Measurements from ENCODE around the gene ATG4B.
A peak's percentile ranks its signal among the peaks of the same experiment; 100 is the strongest.

Gene ATG4B

GRCh38 chr2:241676665-241677064, 39.2 kb downstream of the ATG4B start:
- no peak for DNase-seq
- Mint-ChIP-seq H3K27me3 (no peaks in the 10 kb centered on the region), H3K9me3 (no peaks in the 10 kb centered on the region), H3K36me3 (ENCODE audit: low read depth) (peaks cover 96% of the 10 kb centered on the region), H3K4me1 (ENCODE audit: low read depth) (peaks cover 12% of the 10 kb centered on the region), H3K4me3 (no peak overlapping the region), H3K27ac (peak overlapping the region; percentile 19)

GRCh38 chr2:241677392-241677791, 39.9 kb downstream of the ATG4B start:
- Mint-ChIP-seq H3K4me3 (no peak overlapping the region), H3K4me1 (ENCODE audit: low read depth) (peaks cover 12% of the 10 kb centered on the region), H3K27ac (peak overlapping the region; percentile 18), H3K27me3 (no peaks in the 10 kb centered on the region), H3K36me3 (ENCODE audit: low read depth) (peaks cover 96% of the 10 kb centered on the region), H3K9me3 (no peaks in the 10 kb centered on the region)
- DNase-seq: no peak

GRCh38 chr2:241678307-241678706, 40.8 kb downstream of the ATG4B start:
- no peak for DNase-seq
- Mint-ChIP-seq H3K4me3 (no peak overlapping the region), H3K36me3 (ENCODE audit: low read depth) (peaks cover 96% of the 10 kb centered on the region), H3K4me1 (ENCODE audit: low read depth) (peaks cover 12% of the 10 kb centered on the region), H3K9me3 (no peaks in the 10 kb centered on the region), H3K27ac (no peak overlapping the region), H3K27me3 (no peaks in the 10 kb centered on the region)

DNA sequence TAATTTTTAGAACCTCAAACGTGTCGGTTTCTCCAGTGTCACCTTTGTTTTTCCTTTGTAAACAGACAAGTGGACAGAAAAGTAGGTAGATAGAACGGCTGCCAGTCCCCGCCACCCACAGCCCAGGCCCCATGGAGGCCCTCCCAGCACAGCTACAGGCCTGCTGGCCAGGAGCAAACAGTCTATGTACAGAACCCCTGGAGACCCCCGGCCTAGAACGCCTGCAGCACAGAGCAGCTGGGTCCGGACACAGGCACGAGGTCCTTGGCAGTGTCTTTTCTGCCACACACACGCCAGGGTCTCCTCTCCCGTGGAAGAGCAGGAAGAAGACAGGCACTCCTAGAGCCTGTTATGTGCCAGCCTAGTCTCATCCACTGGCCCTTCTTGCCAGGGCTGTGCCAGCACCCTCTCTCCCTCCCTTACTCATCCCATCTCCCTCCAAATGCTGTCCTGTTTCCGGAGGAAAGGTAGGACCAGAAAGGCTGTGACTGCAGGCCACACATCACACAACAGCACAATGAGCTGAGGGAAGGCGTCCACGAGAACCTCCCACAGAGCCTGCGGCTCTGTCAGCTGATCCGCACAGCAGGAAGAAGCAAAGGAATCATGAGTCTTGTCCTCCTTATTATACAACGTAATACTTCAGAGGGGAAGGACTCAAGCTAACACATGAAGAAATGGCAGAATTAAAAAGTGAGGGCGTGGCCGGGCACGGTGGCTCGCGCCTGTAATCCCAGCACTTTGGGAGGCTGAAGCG, 41.5 kb downstream of the ATG4B start:
- peaks cover 10% of the 10 kb centered on the region for H3K4me1 Mint-ChIP-seq (ENCODE audit: low read depth)
- no peak overlapping the region for H3K27ac Mint-ChIP-seq
- DNase-seq: no peak
- H3K27me3 Mint-ChIP-seq: no peaks in the 10 kb centered on the region
- H3K4me3 Mint-ChIP-seq: no peak overlapping the region
- no peaks in the 10 kb centered on the region for H3K9me3 Mint-ChIP-seq
- peaks cover 97% of the 10 kb centered on the region for H3K36me3 Mint-ChIP-seq (ENCODE audit: low read depth)

- H3K4me3 Mint-ChIP-seq: no peak overlapping the region
- no peaks in the 10 kb centered on the region for H3K9me3 Mint-ChIP-seq
- peaks cover 100% of the 10 kb centered on the region for H3K36me3 Mint-ChIP-seq (ENCODE audit: low read depth)
Observed at GRCh38 chr2:241680044-241680443, 42.6 kb downstream of the ATG4B start.

DNA sequence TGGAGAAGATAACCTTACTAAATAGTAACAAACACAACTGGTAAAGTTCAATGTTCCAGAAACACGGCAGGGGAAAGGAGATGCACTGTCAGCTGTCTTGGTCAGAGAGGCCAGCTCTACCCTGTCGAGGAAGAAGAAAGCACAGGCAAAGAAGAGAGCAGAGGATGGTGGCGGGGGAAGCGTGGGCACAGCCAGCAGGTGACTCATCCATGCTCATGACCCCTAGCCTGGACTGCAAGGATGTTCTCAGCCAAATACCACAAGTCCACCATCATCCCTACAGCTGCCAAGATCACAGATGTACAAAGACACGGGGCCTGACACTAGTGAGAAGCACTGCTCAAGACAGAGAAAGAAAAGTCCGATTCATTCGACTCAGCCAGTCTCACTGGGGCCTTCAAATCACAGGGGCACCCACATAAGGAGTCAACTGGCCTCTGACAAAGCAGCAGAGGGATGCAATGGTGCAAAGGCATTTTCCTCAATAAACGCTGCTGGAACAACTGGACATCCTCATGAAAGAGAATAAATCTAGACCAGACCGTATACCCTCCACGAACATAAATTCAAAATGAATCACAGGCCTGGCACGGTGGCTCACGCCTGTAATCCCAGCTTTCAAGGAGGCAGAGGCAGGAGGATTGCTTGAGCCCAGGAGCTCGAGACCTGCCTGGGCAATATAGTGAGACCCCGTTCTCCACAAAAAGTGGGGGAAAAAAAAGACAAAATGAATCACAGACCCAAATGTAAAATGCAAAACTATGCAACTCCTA, 43.5 kb downstream of the ATG4B start:
- no peaks in the 10 kb centered on the region for H3K9me3 Mint-ChIP-seq
- H3K36me3 Mint-ChIP-seq (ENCODE audit: low read depth): peaks cover 98% of the 10 kb centered on the region
- DNase-seq: no peak
- H3K27me3 Mint-ChIP-seq: no peaks in the 10 kb centered on the region
- H3K27ac Mint-ChIP-seq: peak overlapping the region; percentile 55
- H3K4me3 Mint-ChIP-seq: no peak overlapping the region
- H3K4me1 Mint-ChIP-seq (ENCODE audit: low read depth): peaks cover 20% of the 10 kb centered on the region

More at GRCh38 chr2:241680044-241680443, 42.6 kb downstream of the ATG4B start:
- H3K4me1 Mint-ChIP-seq (ENCODE audit: low read depth): peaks cover 13% of the 10 kb centered on the region
- no peaks in the 10 kb centered on the region for H3K27me3 Mint-ChIP-seq
- H3K27ac Mint-ChIP-seq: no peak overlapping the region
- no peak for DNase-seq

DNA sequence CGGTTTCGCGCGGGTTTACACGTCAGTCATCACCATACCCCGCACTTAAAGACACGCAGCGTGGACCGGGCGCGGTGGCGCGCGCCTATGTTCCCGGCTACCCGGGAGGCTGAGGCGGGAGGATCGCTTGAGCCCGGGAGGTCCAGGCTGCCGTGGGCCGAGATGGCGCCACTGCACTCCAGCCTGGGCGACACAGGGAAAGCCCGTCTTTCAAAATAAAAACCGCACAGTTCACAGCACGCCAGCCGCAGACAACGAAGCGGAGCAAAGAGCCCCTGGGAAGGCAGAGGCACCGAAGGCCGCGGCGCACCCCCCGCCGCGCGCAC, 48.8 kb downstream of the ATG4B start:
- H3K36me3 Mint-ChIP-seq (ENCODE audit: low read depth): peaks cover 86% of the 10 kb centered on the region
- peak overlapping the region; percentile 89 for H3K27ac Mint-ChIP-seq
- no peak for DNase-seq
- H3K4me1 Mint-ChIP-seq (ENCODE audit: low read depth): peaks cover 34% of the 10 kb centered on the region
- peak overlapping the region; percentile 97 for H3K4me3 Mint-ChIP-seq
- no peaks in the 10 kb centered on the region for H3K27me3 Mint-ChIP-seq
- no peaks in the 10 kb centered on the region for H3K9me3 Mint-ChIP-seq

DNA sequence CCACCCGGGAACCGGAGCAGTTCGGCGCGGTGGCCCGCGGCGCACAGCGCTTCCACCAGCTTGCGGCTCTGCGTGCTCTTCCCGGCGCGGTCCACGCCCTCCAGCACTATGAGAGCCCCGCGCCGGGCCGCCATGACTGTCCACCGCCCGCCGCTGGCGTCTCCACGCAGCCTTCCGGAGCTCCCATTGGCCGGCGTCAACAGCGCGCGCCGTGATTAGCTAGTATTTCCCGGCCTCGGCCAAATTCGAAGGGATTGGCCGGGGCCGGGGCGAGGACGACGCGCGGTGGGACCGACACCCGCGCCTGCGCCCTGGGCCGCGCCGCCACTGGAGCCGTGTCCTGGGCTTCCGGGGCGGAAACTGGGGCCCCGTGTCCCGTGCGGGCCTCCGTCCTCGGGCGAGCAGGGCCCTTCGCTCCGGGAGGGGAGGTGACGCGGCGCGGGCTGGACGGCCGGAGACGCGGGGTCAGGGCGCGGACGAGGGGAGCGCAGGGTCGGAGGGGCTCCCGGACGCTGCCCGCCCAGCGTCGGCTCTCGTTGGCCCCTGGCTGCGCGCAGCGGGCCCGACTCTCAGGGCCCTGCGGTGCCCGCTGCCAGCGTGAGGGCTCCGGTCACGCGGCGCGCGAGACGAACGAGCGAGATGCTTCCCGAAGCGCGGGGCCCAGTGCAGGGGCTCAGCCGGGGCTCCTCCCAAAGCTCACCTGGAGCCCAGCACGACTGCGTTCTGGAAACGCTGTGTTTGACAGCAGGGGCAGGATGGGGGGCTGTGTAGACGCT, 49.3 kb downstream of the ATG4B start, which contains the start of gene DTYMK:
DTYMK (minus strand) TSS at position 166 of the 776 bp plus-strand sequence; CDS start at position 134, 32 bp downstream.
- H3K9me3 Mint-ChIP-seq: no peaks in the 10 kb centered on the region
- H3K36me3 Mint-ChIP-seq (ENCODE audit: low read depth): peaks cover 86% of the 10 kb centered on the region

GRCh38 chr2:241689306-241689705, 51.8 kb downstream of the ATG4B start:
- H3K9me3 Mint-ChIP-seq: no peaks in the 10 kb centered on the region
- DNase-seq: peak; percentile 55
- peaks cover 83% of the 10 kb centered on the region for H3K36me3 Mint-ChIP-seq (ENCODE audit: low read depth)
- H3K4me1 Mint-ChIP-seq (ENCODE audit: low read depth): peaks cover 35% of the 10 kb centered on the region
- no peaks in the 10 kb centered on the region for H3K27me3 Mint-ChIP-seq
- H3K4me3 Mint-ChIP-seq: peak overlapping the region; percentile 97
- peak overlapping the region; percentile 86 for H3K27ac Mint-ChIP-seq

More for the DNA sequence above, 49.3 kb downstream of the ATG4B start, which contains the start of gene DTYMK:
- peak within 1 kb of the TSS; percentile 97 for H3K4me3 Mint-ChIP-seq
- H3K27ac Mint-ChIP-seq: peak within 1 kb of the TSS; percentile 96
- H3K27me3 Mint-ChIP-seq: no peaks in the 10 kb centered on the region
- peaks cover 34% of the 10 kb centered on the region for H3K4me1 Mint-ChIP-seq (ENCODE audit: low read depth)
- DNase-seq: peak; percentile 96

- Mint-ChIP-seq H3K27me3 (no peaks in the 10 kb centered on the region), H3K27ac (peak overlapping the region; percentile 86), H3K4me3 (peak overlapping the region; percentile 31), H3K4me1 (ENCODE audit: low read depth) (peaks cover 32% of the 10 kb centered on the region), H3K36me3 (ENCODE audit: low read depth) (peaks cover 84% of the 10 kb centered on the region), H3K9me3 (no peaks in the 10 kb centered on the region)
- no peak for DNase-seq
Observed at GRCh38 chr2:241690202-241690717, 52.8 kb downstream of the ATG4B start.

DNA sequence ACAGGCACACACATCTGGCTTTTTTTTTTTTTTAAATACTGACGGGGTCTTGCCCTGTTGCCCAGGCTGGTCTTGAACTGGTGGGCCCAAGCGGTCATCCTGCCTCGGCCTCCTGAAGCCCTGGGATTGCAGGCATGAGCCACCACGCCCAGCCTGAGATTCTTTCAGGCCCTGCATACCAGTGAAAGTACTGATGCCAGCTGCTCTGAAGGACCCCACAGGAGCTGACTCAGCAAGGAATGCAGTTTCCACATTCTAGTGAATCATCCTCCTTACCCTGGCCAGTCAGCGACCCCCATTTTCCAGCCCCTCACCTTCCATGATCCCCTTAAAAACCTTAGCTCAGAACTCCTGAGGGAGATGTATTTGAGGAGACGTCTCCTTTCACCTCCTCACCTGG, 55.0 kb downstream of the ATG4B start:
- DNase-seq: no peak
- Mint-ChIP-seq H3K36me3 (ENCODE audit: low read depth) (peaks cover 83% of the 10 kb centered on the region), H3K4me1 (ENCODE audit: low read depth) (peaks cover 26% of the 10 kb centered on the region)

DNA sequence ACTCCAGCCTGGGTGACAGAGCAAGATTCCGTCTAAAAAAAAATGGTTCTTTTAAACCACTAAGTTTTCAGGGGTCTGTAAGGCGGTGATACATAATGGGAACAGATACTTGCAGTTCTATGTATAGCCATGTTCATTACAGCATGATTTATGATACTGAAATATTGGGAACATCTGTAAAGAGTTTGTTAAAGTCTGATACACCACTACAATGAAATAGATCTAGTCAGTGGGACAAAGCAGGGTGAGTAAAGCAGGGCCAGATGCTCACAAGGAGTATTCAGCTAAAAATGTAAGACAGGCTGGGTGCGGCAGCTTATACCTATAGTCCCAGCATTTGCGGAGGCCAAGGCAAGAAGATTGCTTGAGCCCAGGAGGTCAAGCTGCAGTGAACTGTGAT, 58.2 kb downstream of the ATG4B start:
- H3K27ac Mint-ChIP-seq: peak overlapping the region; percentile 2
- H3K27me3 Mint-ChIP-seq: no peaks in the 10 kb centered on the region
- DNase-seq: no peak
- no peak overlapping the region for H3K4me3 Mint-ChIP-seq
- peaks cover 62% of the 10 kb centered on the region for H3K36me3 Mint-ChIP-seq (ENCODE audit: low read depth)
- H3K9me3 Mint-ChIP-seq: no peaks in the 10 kb centered on the region
- H3K4me1 Mint-ChIP-seq (ENCODE audit: low read depth): peaks cover 18% of the 10 kb centered on the region

More for the DNA sequence above, 55.0 kb downstream of the ATG4B start:
- no peak overlapping the region for H3K4me3 Mint-ChIP-seq
- H3K27me3 Mint-ChIP-seq: no peaks in the 10 kb centered on the region
- no peak overlapping the region for H3K27ac Mint-ChIP-seq
- no peaks in the 10 kb centered on the region for H3K9me3 Mint-ChIP-seq

- peak overlapping the region; percentile 94 for H3K27ac Mint-ChIP-seq
- no peaks in the 10 kb centered on the region for H3K9me3 Mint-ChIP-seq
- H3K4me1 Mint-ChIP-seq (ENCODE audit: low read depth): peaks cover 34% of the 10 kb centered on the region
- H3K4me3 Mint-ChIP-seq: peak overlapping the region; percentile 89
- DNase-seq: no peak
- no peaks in the 10 kb centered on the region for H3K27me3 Mint-ChIP-seq
- peaks cover 45% of the 10 kb centered on the region for H3K36me3 Mint-ChIP-seq (ENCODE audit: low read depth)
Observed at GRCh38 chr2:241701149-241701398, 63.6 kb downstream of the ATG4B start.

DNA sequence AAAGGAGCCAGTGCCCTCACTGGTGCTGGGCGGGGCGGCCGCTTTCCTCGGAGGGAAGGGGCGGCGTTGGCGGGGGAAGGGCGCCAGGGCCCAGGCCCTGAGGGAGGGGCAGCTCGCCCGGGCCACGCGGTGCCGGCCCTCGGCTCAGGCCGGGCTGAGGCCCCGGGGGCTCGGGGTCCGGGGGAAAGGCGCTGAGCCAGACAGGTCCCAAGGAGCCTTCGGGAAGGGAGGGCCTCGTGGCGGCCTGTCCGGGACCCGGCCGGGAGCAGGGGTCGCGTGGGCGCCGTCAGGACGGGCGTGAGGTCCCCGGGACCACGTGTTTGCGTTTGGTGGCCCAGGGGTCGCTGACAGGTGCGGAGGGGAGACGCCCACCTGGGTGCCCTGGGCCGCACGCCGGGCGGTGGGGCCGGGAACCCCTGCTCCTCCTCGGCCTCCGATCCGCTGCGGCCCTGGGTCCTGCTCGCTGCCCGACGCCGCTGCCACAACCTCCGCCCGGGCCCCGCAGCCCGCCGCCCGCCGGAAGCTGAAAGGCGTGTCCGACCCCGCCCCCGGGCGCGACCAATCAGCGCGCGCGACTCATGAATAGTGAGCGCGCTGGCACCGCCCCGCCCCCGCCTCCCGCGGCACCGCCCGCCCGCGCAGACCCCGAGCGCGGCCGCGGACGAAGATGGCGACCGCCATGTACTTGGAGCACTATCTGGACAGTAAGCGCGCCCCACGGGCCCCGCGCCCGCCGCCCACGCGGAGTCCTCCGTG, 64.1 kb downstream of the ATG4B start, which contains the start of gene ING5:
ING5 (plus strand) TSS at position 641 of the 756 bp plus-strand sequence; CDS start at position 668, 27 bp downstream.
- DNase-seq: peak; percentile 98
- H3K36me3 Mint-ChIP-seq (ENCODE audit: low read depth): peaks cover 45% of the 10 kb centered on the region
- peak within 1 kb of the TSS; percentile 94 for H3K27ac Mint-ChIP-seq
- H3K27me3 Mint-ChIP-seq: no peaks in the 10 kb centered on the region
- peak within 1 kb of the TSS; percentile 89 for H3K4me3 Mint-ChIP-seq
- H3K9me3 Mint-ChIP-seq: peaks cover under 1% of the 10 kb centered on the region
- peaks cover 34% of the 10 kb centered on the region for H3K4me1 Mint-ChIP-seq (ENCODE audit: low read depth)
